Measurements from ENCODE around the gene OR1D5. TPM values are rescaled to one million over a fixed set of nuclear protein-coding genes. Genes with fewer than 3 reads are reported as not detected.

Gene OR1D5
- total RNA-seq, 1 experiment from 2014 or later, result not detected

DNA sequence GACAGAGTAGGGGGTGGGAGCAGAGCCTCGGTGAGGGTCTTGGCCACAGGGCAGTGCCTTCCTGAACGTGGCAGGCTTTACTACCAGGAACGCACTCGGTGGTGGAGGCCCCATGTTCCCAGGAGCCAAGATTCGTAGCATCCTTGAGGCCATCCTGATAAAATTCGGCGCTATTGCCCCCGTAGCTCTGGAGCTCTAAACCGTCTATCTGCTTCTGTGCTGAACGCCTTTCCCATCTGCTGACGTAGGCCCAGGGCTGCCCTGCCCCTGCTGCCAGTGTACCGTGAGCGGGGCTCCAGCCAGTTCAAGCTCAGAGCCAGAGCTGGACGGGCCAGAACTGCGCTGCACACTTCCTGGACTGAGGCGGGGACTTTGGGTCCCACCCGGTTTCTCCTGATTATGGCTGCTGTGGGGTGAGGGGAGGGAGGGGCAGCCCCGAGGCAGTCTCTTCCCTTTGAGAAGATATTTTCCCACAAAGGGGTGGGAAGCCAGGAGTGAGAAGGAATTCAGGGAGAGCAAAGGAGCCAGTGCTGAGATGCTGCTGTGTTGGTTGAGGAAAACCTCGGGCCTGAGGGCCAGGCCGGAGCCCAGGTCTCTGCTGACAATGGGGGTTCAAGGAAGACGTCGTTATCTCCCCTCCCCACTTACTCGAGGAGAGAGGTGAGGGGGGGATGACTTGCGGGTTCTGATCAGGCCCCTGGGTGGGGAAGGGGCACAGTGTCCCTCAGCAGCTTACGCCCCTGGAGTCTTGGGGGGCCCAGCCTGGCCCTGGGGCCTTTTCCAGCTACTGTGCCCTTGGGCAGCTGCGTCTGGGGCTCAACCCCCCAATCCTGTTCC lies 29.4 kb downstream of the OR1D5 start:
- H3K9me3 Mint-ChIP-seq (ENCODE audit: unreplicated experiment), result no peaks in the 10 kb centered on the region
- H3K4me3 Mint-ChIP-seq (ENCODE audit: unreplicated experiment), result no peak overlapping the region
- no peak for DNase-seq
- no peak overlapping the region for H3K27ac Mint-ChIP-seq (ENCODE audit: unreplicated experiment)
- no peaks in the 10 kb centered on the region for H3K27me3 ChIP-seq (replicated peaks; ENCODE audit: control insufficient read depth, insufficient read depth, low read length)
- no peaks in the 10 kb centered on the region for H3K9me3 ChIP-seq
- no TSS peak for BruUV-seq (replicated peaks)
- TF ChIP-seq, protein P1, sequence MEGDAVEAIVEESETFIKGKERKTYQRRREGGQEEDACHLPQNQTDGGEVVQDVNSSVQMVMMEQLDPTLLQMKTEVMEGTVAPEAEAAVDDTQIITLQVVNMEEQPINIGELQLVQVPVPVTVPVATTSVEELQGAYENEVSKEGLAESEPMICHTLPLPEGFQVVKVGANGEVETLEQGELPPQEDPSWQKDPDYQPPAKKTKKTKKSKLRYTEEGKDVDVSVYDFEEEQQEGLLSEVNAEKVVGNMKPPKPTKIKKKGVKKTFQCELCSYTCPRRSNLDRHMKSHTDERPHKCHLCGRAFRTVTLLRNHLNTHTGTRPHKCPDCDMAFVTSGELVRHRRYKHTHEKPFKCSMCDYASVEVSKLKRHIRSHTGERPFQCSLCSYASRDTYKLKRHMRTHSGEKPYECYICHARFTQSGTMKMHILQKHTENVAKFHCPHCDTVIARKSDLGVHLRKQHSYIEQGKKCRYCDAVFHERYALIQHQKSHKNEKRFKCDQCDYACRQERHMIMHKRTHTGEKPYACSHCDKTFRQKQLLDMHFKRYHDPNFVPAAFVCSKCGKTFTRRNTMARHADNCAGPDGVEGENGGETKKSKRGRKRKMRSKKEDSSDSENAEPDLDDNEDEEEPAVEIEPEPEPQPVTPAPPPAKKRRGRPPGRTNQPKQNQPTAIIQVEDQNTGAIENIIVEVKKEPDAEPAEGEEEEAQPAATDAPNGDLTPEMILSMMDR (IDR thresholded peaks at IDR 0.05; ENCODE audit: insufficient read depth in 1 of 2, low read depth in 1 of 2, low read length in 1 of 2, severe bottlenecking in 1 of 2, unreplicated experiment in 1 of 2), result no peak
- H3K4me1 ChIP-seq, result no peaks in the 10 kb centered on the region
- CTCF ChIA-PET, result no interaction called here
- peaks cover 7% of the 10 kb centered on the region for H3K36me3 Mint-ChIP-seq (ENCODE audit: insufficient read depth, unreplicated experiment)
- H3K4me3 ChIP-seq (ENCODE audit: low read depth, low read length), result no peak overlapping the region
- POLR2A ChIA-PET, result no interaction called here
- intact Hi-C loops (cut with micrococcal nuclease; ENCODE audit: unreplicated experiment), result no loop called here
- no peaks in the 10 kb centered on the region for H3K4me1 Mint-ChIP-seq (ENCODE audit: low read depth, unreplicated experiment)
- no peaks in the 10 kb centered on the region; the same call in 1 of the 2 replicates for H3K36me3 ChIP-seq (ENCODE audit: control insufficient read depth, insufficient read depth, low read length)
- H3K27me3 Mint-ChIP-seq (ENCODE audit: insufficient read depth, unreplicated experiment), result no peaks in the 10 kb centered on the region

DNA sequence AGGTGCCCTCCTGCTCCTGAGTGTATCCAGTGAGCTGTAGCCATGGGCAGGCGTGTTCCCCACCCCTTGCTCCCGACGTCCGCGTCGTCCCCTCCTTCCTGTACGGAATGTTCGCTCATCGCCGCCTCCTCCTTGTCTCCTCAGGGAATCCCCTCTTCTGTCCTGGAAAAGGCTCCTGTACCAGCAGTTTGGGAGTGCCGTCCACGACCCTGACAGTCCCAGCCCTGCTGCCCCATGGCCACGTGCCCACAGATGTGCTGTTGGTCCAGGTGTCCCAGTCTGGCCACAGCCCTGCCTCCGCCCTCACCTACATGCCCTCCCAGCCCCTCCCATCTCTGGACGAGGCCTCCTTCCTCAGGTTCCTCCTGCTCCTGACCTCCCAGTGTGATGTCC lies 30.2 kb downstream of the OR1D5 start:
- no peak overlapping the region for H3K4me3 Mint-ChIP-seq (ENCODE audit: unreplicated experiment)
- POLR2A ChIA-PET, result no interaction called here
- CTCF ChIA-PET, result interaction anchor here (0.9 kb wide), 1 partner anchor 10 kb away, joined by 4 read pairs; no protein-coding TSS in a partner anchor

More for the DNA sequence above, 30.2 kb downstream of the OR1D5 start:
- Mint-ChIP-seq H3K4me1 (ENCODE audit: low read depth, unreplicated experiment) (no peaks in the 10 kb centered on the region), H3K9me3 (ENCODE audit: unreplicated experiment) (no peaks in the 10 kb centered on the region), H3K27me3 (ENCODE audit: insufficient read depth, unreplicated experiment) (no peaks in the 10 kb centered on the region), H3K36me3 (ENCODE audit: insufficient read depth, unreplicated experiment) (peaks cover 8% of the 10 kb centered on the region), H3K27ac (ENCODE audit: unreplicated experiment) (no peak overlapping the region)
- Histone ChIP-seq H3K27me3 (replicated peaks; ENCODE audit: control insufficient read depth, insufficient read depth, low read length) (no peaks in the 10 kb centered on the region), H3K4me1 (no peaks in the 10 kb centered on the region), H3K36me3 (ENCODE audit: control insufficient read depth, insufficient read depth, low read length) (no peaks in the 10 kb centered on the region; the same call in 1 of the 2 replicates), H3K9me3 (no peaks in the 10 kb centered on the region), H3K4me3 (ENCODE audit: low read depth, low read length) (no peak overlapping the region)
- TF ChIP-seq, protein P1 (IDR thresholded peaks at IDR 0.05; ENCODE audit: insufficient read depth in 1 of 2, low read depth in 1 of 2, low read length in 1 of 2, severe bottlenecking in 1 of 2, unreplicated experiment in 1 of 2), result no peak
- DNase-seq, result no peak
- no TSS peak for BruUV-seq (replicated peaks)
- intact Hi-C loops (cut with micrococcal nuclease; ENCODE audit: unreplicated experiment), result no loop called here
